Progenitor cell of endocrine pancreas (in vitro differentiated cells): Measurements from ENCODE around the gene NDUFA13. TPM values are rescaled to one million over a fixed set of nuclear protein-coding genes. Genes with fewer than 3 reads are reported as not detected.

Source experiments
- DNase-seq: peaks from one replicate; pipeline ENCODE4 v3.0.0; 2021; ENCODE audit warnings: low spot score; ENCODE audit not compliant: unreplicated experiment
- H3K27ac Mint-ChIP-seq: 2 replicates; pipeline ENCODE4 v1.8.0; 2021; ENCODE audit warnings: mild to moderate bottlenecking, moderate library complexity, mixed read lengths
- H3K27me3 Mint-ChIP-seq: 2 replicates; pipeline ENCODE4 v1.8.0; 2021; ENCODE audit warnings: mixed read lengths
- H3K36me3 Mint-ChIP-seq: 2 replicates; pipeline ENCODE4 v1.8.0; 2022; ENCODE audit warnings: mixed read lengths; ENCODE audit not compliant: insufficient read depth
- H3K4me1 Mint-ChIP-seq: 2 replicates; pipeline ENCODE4 v1.8.0; 2021; ENCODE audit warnings: low read depth, mixed read lengths
- H3K4me3 Mint-ChIP-seq: 2 replicates; pipeline ENCODE4 v1.8.0; 2021; ENCODE audit warnings: low read depth, mild to moderate bottlenecking, moderate library complexity, mixed read lengths
- H3K9me3 Mint-ChIP-seq: 2 replicates; pipeline ENCODE4 v1.8.0; 2021; ENCODE audit warnings: low read depth, mixed read lengths
- CTCF ChIP-seq: fragments of 200-600 bp; sonication (generic); IDR thresholded peaks from one replicate; pipeline ENCODE4 v1.5.0; 2021; ENCODE audit warnings: antibody characterized with exemption, mild to moderate bottlenecking; ENCODE audit not compliant: unreplicated experiment
- total RNA-seq: library from RNA; stranded (reverse); gene quantifications from 2 replicates; pipeline ENCODE4 v1.2.1, GENCODE V29; 2021

NDUFA13 gene
- total RNA-seq, 1 donor from 2014 or later, result 346 TPM

- no peak for DNase-seq
- Mint-ChIP-seq H3K36me3 (peaks cover 4% of the 10 kb centered on the region), H3K27me3 (no peaks in the 10 kb centered on the region), H3K4me3 (no peak overlapping the region), H3K4me1 (no peaks in the 10 kb centered on the region), H3K9me3 (no peaks in the 10 kb centered on the region), H3K27ac (no peak overlapping the region)
- TF ChIP-seq CTCF, result no peak
These were observed 47.4 kb downstream of the NDUFA13 start for GRCh38 chr19:19563348-19563848.

DNA sequence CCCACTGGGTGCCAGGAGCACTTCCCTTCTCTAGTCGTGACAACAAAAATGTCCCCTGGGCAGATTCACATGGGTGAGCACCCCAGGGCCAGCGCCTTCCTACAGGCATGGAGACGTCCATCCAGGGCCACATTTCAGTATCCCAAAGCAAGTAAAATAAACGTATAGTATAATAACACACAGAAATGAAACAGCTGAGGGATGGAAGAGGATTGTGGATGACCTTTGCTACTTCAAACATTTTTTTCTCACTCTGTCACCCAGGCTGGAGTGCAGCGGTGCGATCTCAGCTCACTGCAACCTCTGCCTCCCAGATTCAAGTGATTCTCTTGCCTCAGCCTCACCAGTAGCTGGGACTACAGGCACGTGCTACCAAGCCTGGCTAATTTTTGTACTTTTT is 50.3 kb downstream of the NDUFA13 start:
- no peak for TF ChIP-seq CTCF

GRCh38 chr19:19567391-19567790 is 51.4 kb downstream of the NDUFA13 start:
- peaks cover 10% of the 10 kb centered on the region for H3K36me3 Mint-ChIP-seq
- H3K4me3 Mint-ChIP-seq, result no peak overlapping the region
- no peaks in the 10 kb centered on the region for H3K4me1 Mint-ChIP-seq
- no peaks in the 10 kb centered on the region for H3K27me3 Mint-ChIP-seq
- TF ChIP-seq CTCF, result no peak
- DNase-seq, result no peak
- no peak overlapping the region for H3K27ac Mint-ChIP-seq
- H3K9me3 Mint-ChIP-seq, result no peaks in the 10 kb centered on the region

More for the DNA sequence above, 50.3 kb downstream of the NDUFA13 start:
- no peak overlapping the region for H3K27ac Mint-ChIP-seq
- no peaks in the 10 kb centered on the region for H3K9me3 Mint-ChIP-seq
- H3K27me3 Mint-ChIP-seq, result no peaks in the 10 kb centered on the region
- H3K4me3 Mint-ChIP-seq, result no peak overlapping the region
- no peaks in the 10 kb centered on the region for H3K4me1 Mint-ChIP-seq
- peaks cover 12% of the 10 kb centered on the region for H3K36me3 Mint-ChIP-seq
- DNase-seq, result no peak

DNA sequence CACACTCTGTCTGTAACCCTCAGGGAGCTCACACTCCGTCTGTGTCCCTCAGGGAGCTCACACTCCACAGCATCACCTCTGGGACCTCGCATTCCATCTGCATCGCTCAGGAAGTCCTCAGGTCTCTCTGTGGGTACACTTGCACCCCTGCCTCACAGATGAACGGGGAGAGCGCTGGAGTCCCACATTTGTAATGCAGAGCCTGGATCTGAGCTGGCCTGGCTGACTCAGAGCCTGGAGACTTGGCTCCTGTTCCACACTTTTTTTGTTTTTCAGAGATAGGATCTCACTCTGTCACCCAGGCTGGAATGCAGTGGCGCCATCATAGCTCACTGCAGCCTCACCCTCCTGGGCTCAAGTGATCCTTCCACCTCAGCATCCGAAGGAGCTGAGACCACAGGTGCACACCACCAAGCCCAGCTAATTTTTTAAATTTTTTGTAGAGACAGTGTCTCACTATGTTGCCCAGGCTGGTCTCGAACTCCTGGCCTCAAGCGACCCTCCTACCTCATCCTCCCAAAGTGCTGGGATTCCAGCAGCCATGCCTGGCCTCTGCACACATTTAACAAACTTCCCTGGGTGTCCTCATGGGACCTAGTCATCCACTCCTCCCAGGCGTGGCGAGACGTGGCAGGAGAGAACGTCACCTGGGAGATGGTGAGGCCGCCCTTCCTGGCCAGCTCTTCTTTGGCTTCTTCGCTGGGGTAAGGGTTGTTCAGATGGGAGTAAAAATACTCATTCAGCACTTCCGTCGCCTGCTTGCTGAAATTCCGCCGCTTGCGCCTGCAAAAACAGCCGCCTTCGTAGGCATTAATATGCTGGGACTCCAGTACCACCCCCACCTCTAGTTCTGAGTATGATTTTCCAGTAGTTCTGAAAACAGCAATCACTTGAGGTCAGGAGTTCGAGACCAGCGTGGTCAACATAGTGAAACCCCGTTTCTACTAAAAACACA is 53.1 kb downstream of the NDUFA13 start:
- no peak for DNase-seq
- Mint-ChIP-seq H3K27ac (no peak overlapping the region), H3K4me3 (no peak overlapping the region), H3K36me3 (peaks cover 10% of the 10 kb centered on the region), H3K4me1 (no peaks in the 10 kb centered on the region), H3K9me3 (no peaks in the 10 kb centered on the region), H3K27me3 (no peaks in the 10 kb centered on the region)
- no peak for TF ChIP-seq CTCF

DNA sequence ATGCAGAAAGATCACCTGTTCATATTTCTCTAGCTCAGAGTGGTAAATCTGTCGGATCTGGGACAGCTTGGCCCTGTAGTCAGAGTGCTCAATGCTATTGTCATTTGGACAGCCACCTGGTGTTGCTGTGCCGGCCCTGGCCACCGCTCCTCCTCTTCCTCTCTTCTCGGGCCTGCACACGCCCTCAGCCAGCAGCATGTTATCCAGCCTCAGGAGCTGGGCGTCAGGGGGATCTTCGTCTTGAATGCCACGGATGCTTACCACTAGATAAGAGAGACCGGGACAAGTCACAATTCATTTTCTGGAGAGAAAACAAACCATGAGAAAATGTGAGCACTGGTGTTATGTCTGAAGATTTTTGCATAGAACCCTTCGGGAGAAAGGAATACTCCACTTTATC is 54.5 kb downstream of the NDUFA13 start:
- no peak for TF ChIP-seq CTCF
- H3K27ac Mint-ChIP-seq, result no peak overlapping the region
- H3K27me3 Mint-ChIP-seq, result no peaks in the 10 kb centered on the region
- H3K36me3 Mint-ChIP-seq, result peaks cover 7% of the 10 kb centered on the region
- DNase-seq, result no peak
- H3K9me3 Mint-ChIP-seq, result no peaks in the 10 kb centered on the region
- H3K4me1 Mint-ChIP-seq, result peaks cover 5% of the 10 kb centered on the region
- no peak overlapping the region for H3K4me3 Mint-ChIP-seq
